SK-N-SH (cell line): ENCODE data around the gene GDPD5. TPM values are rescaled to one million over a fixed set of nuclear protein-coding genes. Genes with fewer than 3 reads are reported as not detected.

Source experiments
- CTCF ChIA-PET: fragments of 300-600, 350-600 bp; formaldehyde crosslinking; extraction: SDS; loops from one replicate; lab custom pipeline; 2021; lab: Yijun Ruan, JAX
- POLR2A ChIA-PET: fragments of 350-600 bp; sonication (Branson Sonifier 250); formaldehyde crosslinking; extraction: SDS; loops from one replicate; lab custom pipeline; 2020; ENCODE audit warnings: antibody characterized with exemption, inconsistent platforms; lab: Yijun Ruan, JAX
- DNase-seq: peaks from one replicate; pipeline ENCODE4 v3.0.0; 2012
- H2AFZ ChIP-seq: fragments of 200-600 bp; sonication (generic); 2 replicates; pipeline ENCODE4 v1.8.1; 2016; ENCODE audit warnings: antibody characterized with exemption, mild to moderate bottlenecking, low read depth
- H3F3A ChIP-seq: fragments of 200-600 bp; sonication (generic); replicated peaks from 2 replicates; pipeline ENCODE3; 2016; ENCODE audit warnings: antibody characterized with exemption, mild to moderate bottlenecking; ENCODE audit not compliant: insufficient read depth
- H3K27ac ChIP-seq, 2 experiments: fragments of 200-500 bp in 1 of 2; fragments of 200-600 bp in 1 of 2; sonication (Bioruptor generic) in 1 of 2; sonication (generic), shearing (Covaris generic) in 1 of 2; 2 replicates each; pipeline versions ENCODE4 v1.5.1 to v1.6.1; 2014 to 2016; ENCODE audit warnings: low read depth in 2 of 2, inconsistent platforms in 1 of 2, low read length in 1 of 2, mild to moderate bottlenecking in 1 of 2, mixed read lengths in 1 of 2
- H3K27me3 ChIP-seq: fragments of 200-600 bp; sonication (generic), shearing (Covaris generic); 2 replicates; pipeline ENCODE4 v1.6.1; 2016; ENCODE audit warnings: mixed run types; ENCODE audit not compliant: insufficient read depth
- H3K36me3 ChIP-seq, 2 experiments: fragments of 200-500 bp in 1 of 2; fragments of 200-600 bp in 1 of 2; sonication (Bioruptor generic) in 1 of 2; sonication (generic) in 1 of 2; replicated peaks in 1 of 2; 2 replicates each; pipeline versions ENCODE3 to v1.5.1; 2014 to 2016; ENCODE audit warnings: low read length in 1 of 2, mild to moderate bottlenecking in 1 of 2; ENCODE audit not compliant: insufficient read depth in 2 of 2, control insufficient read depth in 1 of 2
- H3K4me1 ChIP-seq, 2 experiments: fragments of 200-500 bp in 1 of 2; fragments of 200-600 bp in 1 of 2; sonication (Bioruptor generic) in 1 of 2; sonication (generic), shearing (Covaris generic) in 1 of 2; 2 replicates each; pipeline versions ENCODE4 v1.5.1 to v1.6.1; 2014 to 2016; ENCODE audit warnings: low read depth in 1 of 2, low read length in 1 of 2, mixed run types in 1 of 2; ENCODE audit not compliant: insufficient read depth in 2 of 2, control insufficient read depth in 1 of 2
- H3K4me2 ChIP-seq: fragments of 200-600 bp; sonication (generic), shearing (Covaris generic); 2 replicates; pipeline ENCODE4 v1.6.1; 2017; ENCODE audit warnings: mixed run types
- H3K4me3 ChIP-seq, 2 experiments: fragments of 200-500 bp in 1 of 2; fragments of 200-600 bp in 1 of 2; sonication (Bioruptor generic) in 1 of 2; sonication (generic), shearing (Covaris generic) in 1 of 2; 2 replicates each; pipeline versions ENCODE4 v1.5.1 to v1.8.1; 2014 to 2016; ENCODE audit warnings: low read depth in 2 of 2, inconsistent platforms in 1 of 2, low read length in 1 of 2, mild to moderate bottlenecking in 1 of 2, mixed read lengths in 1 of 2, moderate library complexity in 1 of 2
- H3K79me2 ChIP-seq: fragments of 200-600 bp; sonication (generic); 2 replicates; pipeline ENCODE4 v1.8.1; 2017; ENCODE audit warnings: mild to moderate bottlenecking; ENCODE audit not compliant: insufficient read depth
- H3K9ac ChIP-seq: fragments of 200-600 bp; sonication (generic); 2 replicates; pipeline ENCODE4 v1.6.1; 2017; ENCODE audit warnings: mixed run types
- H3K9me2 ChIP-seq: fragments of 200-600 bp; sonication (generic); 2 replicates; pipeline ENCODE4 v1.6.1; 2017; ENCODE audit warnings: mixed run types
- H3K9me3 ChIP-seq: fragments of 200-600 bp; sonication (generic); 2 replicates; pipeline ENCODE4 v1.6.1; 2017; ENCODE audit warnings: mixed run types, mild to moderate bottlenecking, moderate library complexity
- H4K20me1 ChIP-seq: fragments of 200-600 bp; sonication (generic); 2 replicates; pipeline ENCODE4 v1.6.1; 2017; ENCODE audit warnings: mild to moderate bottlenecking, mixed run types; ENCODE audit not compliant: insufficient read depth
- FOXM1 ChIP-seq: IDR thresholded peaks from 2 replicates; pipeline ENCODE4 v1.4.0; 2012; ENCODE audit warnings: low read depth, mild to moderate bottlenecking
- MAX ChIP-seq: IDR thresholded peaks from 2 replicates; pipeline ENCODE4 v1.4.0; 2012; ENCODE audit warnings: low read depth
- NRF1 ChIP-seq: IDR thresholded peaks from 2 replicates; pipeline ENCODE4 v1.6.1; 2012; ENCODE audit warnings: low read depth, mild to moderate bottlenecking, low read length
- PBX3 ChIP-seq: IDR thresholded peaks from 2 replicates; pipeline ENCODE4; 2012
- POLR2AphosphoS5 ChIP-seq: IDR thresholded peaks from 2 replicates; pipeline ENCODE4 v1.6.1; 2012; ENCODE audit warnings: low read depth, low read length
- RAD21 ChIP-seq: IDR thresholded peaks from 2 replicates; pipeline ENCODE4 v1.6.1; 2012; ENCODE audit warnings: mild to moderate bottlenecking, low read length
- REST ChIP-seq: IDR thresholded peaks from 2 replicates; pipeline ENCODE4 v1.6.1; 2012; ENCODE audit warnings: mild to moderate bottlenecking, low read depth, low read length, moderate library complexity
- SIN3A ChIP-seq: IDR thresholded peaks from 2 replicates; pipeline ENCODE4 v1.6.1; 2012; ENCODE audit warnings: low read depth, mild to moderate bottlenecking, low read length, moderate library complexity, borderline replicate concordance
- TAF1 ChIP-seq: IDR thresholded peaks from 2 replicates; pipeline ENCODE4 v1.6.1; 2012; ENCODE audit warnings: low read depth, mild to moderate bottlenecking, low read length, moderate library complexity, borderline replicate concordance
- TCF12 ChIP-seq: IDR thresholded peaks from 2 replicates; pipeline ENCODE4 v1.4.0; 2012
- ZBTB33 ChIP-seq: IDR thresholded peaks from 2 replicates; pipeline ENCODE4 v1.4.0; 2012; ENCODE audit warnings: low read depth, borderline replicate concordance
- WGBS: methylation state at CpG from one replicate; pipeline ENCODE4 v1.1.6; 2017; ENCODE audit warnings: low lambda C conversion rate; 5-methylcytosine and 5-hydroxymethylcytosine counted together
- polyA plus RNA-seq, 3 experiments: library from polyadenylated mRNA; depleted of rRNA; stranded (reverse); fragments of >200 nt; gene quantifications; 2 replicates each; pipeline ENCODE4 v1.2.3, GENCODE V29; 2012

The GDPD5 gene
- polyA plus RNA-seq, 1 of the 3 experiments (the other 2 are of a cell fraction) = 2.2 TPM

- no peaks in the 10 kb centered on the region for H3F3A ChIP-seq
- H3K36me3 ChIP-seq = no peaks in the 10 kb centered on the region
- peak overlapping the region; percentile 59; the same call in 1 of the 2 replicates for H3K4me2 ChIP-seq
- H3K9me2 ChIP-seq = no peaks in the 10 kb centered on the region
- CTCF ChIA-PET = interaction anchor here (0.7 to 9.0 kb wide), 12 partner anchors 10 to 150 kb away, joined by 3 to 54 read pairs (median 4); partner anchors contain the start of genes GDPD5 and RPS3
- DNase-seq = peak; percentile 51
- no peak overlapping the region for H3K27ac ChIP-seq
- H3K9me3 ChIP-seq = no peaks in the 10 kb centered on the region
- H4K20me1 ChIP-seq = no peaks in the 10 kb centered on the region
- H3K4me3 ChIP-seq = peak overlapping the region; percentile 41 to 46
- H3K79me2 ChIP-seq = no peaks in the 10 kb centered on the region
- 55% methylated on average over 31 of the region's 32 CpGs for WGBS
- peak overlapping the region; percentile 70; the same call in 1 of the 2 replicates for H2AFZ ChIP-seq
- H3K27me3 ChIP-seq = peaks cover 9% of the 10 kb centered on the region
- TF ChIP-seq POLR2AphosphoS5 (no peak), SIN3A (no peak), PBX3 (no peak), RAD21 (no peak), TAF1 (no peak), TCF12 (no peak)
- peaks cover 0 to 21% of the 10 kb centered on the region in 2 experiments; a peak in 1 of 4 replicates for H3K4me1 ChIP-seq
- no peak overlapping the region for H3K9ac ChIP-seq
- POLR2A ChIA-PET = interaction anchor here (0.7 to 1.1 kb wide), 2 partner anchors 11 to 112 kb away, joined by 3 read pairs; no protein-coding TSS in a partner anchor
These were observed 94.8 kb downstream of the GDPD5 start for GRCh38 chr11:75430714-75431532.

GRCh38 chr11:75429902-75430713 lies 95.6 kb downstream of the GDPD5 start:
- Histone ChIP-seq H3F3A (no peaks in the 10 kb centered on the region), H3K4me3 (peak overlapping the region; percentile 41 to 46), H3K36me3 (no peaks in the 10 kb centered on the region), H3K4me2 (peak overlapping the region; percentile 59; the same call in 1 of the 2 replicates), H3K9me3 (no peaks in the 10 kb centered on the region), H3K9ac (no peak overlapping the region), H3K79me2 (no peaks in the 10 kb centered on the region), H3K27ac (no peak overlapping the region), H3K4me1 (peaks cover 0 to 21% of the 10 kb centered on the region in 2 experiments; a peak in 1 of 4 replicates), H4K20me1 (no peaks in the 10 kb centered on the region), H3K27me3 (peaks cover 9% of the 10 kb centered on the region), H3K9me2 (no peaks in the 10 kb centered on the region), H2AFZ (peak overlapping the region; percentile 70; the same call in 1 of the 2 replicates)
- DNase-seq = peak; percentile 88
- ChIA-PET POLR2A (interaction anchor here (0.7 to 0.8 kb wide), 2 partner anchors 9 to 113 kb away, joined by 3 to 5 read pairs; no protein-coding TSS in a partner anchor), CTCF (interaction anchor here (0.6 to 9.0 kb wide), 13 partner anchors 11 to 777 kb away, joined by 3 to 54 read pairs (median 4); partner anchors contain the start of genes GDPD5 and RPS3)
- WGBS = 0% methylated on average over 4 of the region's 134 CpGs
- TF ChIP-seq MAX (peak; percentile 11), ZBTB33 (no peak), POLR2AphosphoS5 (no peak), NRF1 (peak; percentile 72), FOXM1 (no peak), REST (peak; percentile 87)
